ENCODE data around the gene THSD4. TPM values are rescaled to one million over a fixed set of nuclear protein-coding genes. Genes with fewer than 3 reads are reported as not detected.

THSD4 gene
- polyA plus RNA-seq, 1 donor (not counting 4 experiments of a cell fraction or from before 2014, with no cell fraction given), result 24.5 TPM

GRCh38 chr15:71223516-71223915 is 108.2 kb downstream of the THSD4 start:
- Histone ChIP-seq H3K27ac (ENCODE audit: control insufficient read depth, insufficient read depth, low read length) (peak overlapping the region; percentile 45), H4K20me1 (ENCODE audit: control insufficient read depth, extremely low read depth, insufficient read depth, low read length) (no peaks in the 10 kb centered on the region), H3K4me3 (ENCODE audit: control insufficient read depth in 2 of 3, extremely low read depth in 1 of 3, insufficient read depth in 2 of 3, low read depth in 1 of 3, low read length in 3 of 3) (no peak overlapping the region), H3K27me3 (ENCODE audit: control insufficient read depth, extremely low read depth, insufficient read depth, low read length) (no peaks in the 10 kb centered on the region), H3K36me3 (ENCODE audit: control insufficient read depth in 2 of 2, extremely low read depth in 1 of 2, insufficient read depth in 2 of 2, low read length in 2 of 2) (peaks cover 15 to 30% of the 10 kb centered on the region in 2 experiments), H3K4me2 (ENCODE audit: control insufficient read depth, extremely low read depth, insufficient read depth, low read depth, low read length) (no peak overlapping the region), H3K4me1 (ENCODE audit: control insufficient read depth, extremely low read depth, insufficient read depth, low read length) (peaks cover 34% of the 10 kb centered on the region), H3K79me2 (ENCODE audit: control insufficient read depth, insufficient read depth, low read length) (peaks cover 10% of the 10 kb centered on the region), H3K9me1 (ENCODE audit: control insufficient read depth, extremely low read depth, insufficient read depth, low read length) (no peaks in the 10 kb centered on the region), H3K9ac (ENCODE audit: control insufficient read depth, extremely low read depth, insufficient read depth, low read length) (no peak overlapping the region), H2AFZ (ENCODE audit: control insufficient read depth, low read length) (no peak overlapping the region), H3K9me3 (ENCODE audit: control insufficient read depth, low read depth, low read length) (no peaks in the 10 kb centered on the region)
- FAIRE-seq (peak; percentile 57), DNase-seq (ENCODE audit: low read depth, low spot score) (no peak)
- TF ChIP-seq EZH2 (IDR thresholded peaks at IDR 0.05; ENCODE audit: low read length) (no peak), CTCF (optimal IDR thresholded peaks at IDR 0.05 in 1 of 3, IDR thresholded peaks at IDR 0.05 in 1 of 3, conservative IDR thresholded peaks at IDR 0.05 in 1 of 3; ENCODE audit: extremely low read depth in 1 of 3, insufficient read depth in 2 of 3, low read length in 3 of 3) (no peak)
- dilution Hi-C loops (cut with MboI; ENCODE audit: extremely low pct_ligation_motif_present, low sequenced_read_pairs), result no loop called here

- Histone ChIP-seq H3K79me2 (ENCODE audit: control insufficient read depth, insufficient read depth, low read length) (peaks cover 10% of the 10 kb centered on the region), H3K4me1 (ENCODE audit: control insufficient read depth, extremely low read depth, insufficient read depth, low read length) (peaks cover 33% of the 10 kb centered on the region), H2AFZ (ENCODE audit: control insufficient read depth, low read length) (no peak overlapping the region), H3K4me3 (ENCODE audit: control insufficient read depth in 2 of 3, extremely low read depth in 1 of 3, insufficient read depth in 2 of 3, low read depth in 1 of 3, low read length in 3 of 3) (no peak overlapping the region), H3K4me2 (ENCODE audit: control insufficient read depth, extremely low read depth, insufficient read depth, low read depth, low read length) (no peak overlapping the region), H3K27me3 (ENCODE audit: control insufficient read depth, extremely low read depth, insufficient read depth, low read length) (no peaks in the 10 kb centered on the region), H4K20me1 (ENCODE audit: control insufficient read depth, extremely low read depth, insufficient read depth, low read length) (no peaks in the 10 kb centered on the region), H3K9me1 (ENCODE audit: control insufficient read depth, extremely low read depth, insufficient read depth, low read length) (no peaks in the 10 kb centered on the region), H3K27ac (ENCODE audit: control insufficient read depth, insufficient read depth, low read length) (peak overlapping the region; percentile 45), H3K9ac (ENCODE audit: control insufficient read depth, extremely low read depth, insufficient read depth, low read length) (no peak overlapping the region), H3K36me3 (ENCODE audit: control insufficient read depth in 2 of 2, extremely low read depth in 1 of 2, insufficient read depth in 2 of 2, low read length in 2 of 2) (peaks cover 17 to 27% of the 10 kb centered on the region in 2 experiments), H3K9me3 (ENCODE audit: control insufficient read depth, low read depth, low read length) (no peaks in the 10 kb centered on the region)
- DNase-seq (ENCODE audit: low read depth, low spot score), result no peak
- FAIRE-seq, result peak; percentile 75
- TF ChIP-seq EZH2 (IDR thresholded peaks at IDR 0.05; ENCODE audit: low read length) (no peak), CTCF (optimal IDR thresholded peaks at IDR 0.05 in 1 of 3, IDR thresholded peaks at IDR 0.05 in 1 of 3, conservative IDR thresholded peaks at IDR 0.05 in 1 of 3; ENCODE audit: extremely low read depth in 1 of 3, insufficient read depth in 2 of 3, low read length in 3 of 3) (no peak)
- dilution Hi-C loops (cut with MboI; ENCODE audit: extremely low pct_ligation_motif_present, low sequenced_read_pairs), result no loop called here
Observed at GRCh38 chr15:71224024-71224423, 108.8 kb downstream of the THSD4 start.
